ENCODE results near the gene ARID1B.

Gene ARID1B

GRCh38 chr6:156885562-156885961 lies 108.4 kb downstream of the ARID1B start:
- Histone ChIP-seq H4K20me1 (ENCODE audit: insufficient read depth, low read length) (peaks cover 87% of the 10 kb centered on the region), H3K9me3 (ENCODE audit: insufficient read depth, low read length, severe bottlenecking) (no peaks in the 10 kb centered on the region), H3K36me3 (ENCODE audit: insufficient read depth, low read length) (peaks cover 3% of the 10 kb centered on the region; the same call in 1 of the 2 replicates), H3K27me3 (ENCODE audit: insufficient read depth, low read length, poor library complexity) (no peaks in the 10 kb centered on the region), H3K4me3 (ENCODE audit: low read depth in 1 of 2, low read length in 2 of 2) (no peak overlapping the region), H3K4me1 (ENCODE audit: insufficient read depth, low read length) (no peaks in the 10 kb centered on the region), H3K27ac (ENCODE audit: low read length) (no peak overlapping the region), H2AFZ (ENCODE audit: low read depth, low read length) (no peak overlapping the region), H3K9ac (ENCODE audit: low read depth, low read length) (no peak overlapping the region), H3K79me2 (ENCODE audit: insufficient read depth, low read length) (peaks cover 100% of the 10 kb centered on the region), H3K4me2 (ENCODE audit: insufficient read depth, low read length) (no peak overlapping the region)
- ATAC-seq (ENCODE audit: insufficient read depth, low read depth) (no peak), DNase-seq (no peak)
- no peak for TF ChIP-seq CTCF (IDR thresholded peaks at IDR 0.05; ENCODE audit: borderline replicate concordance, extremely low read depth, low read length, poor library complexity, severe bottlenecking)
- TF ChIP-seq EZH2 (IDR thresholded peaks at IDR 0.05; ENCODE audit: borderline replicate concordance, low read depth, low read length, severe bottlenecking): no peak

- ATAC-seq (ENCODE audit: insufficient read depth, low read depth) (no peak), DNase-seq (no peak)
- no peaks in the 10 kb centered on the region for H3K9me3 ChIP-seq (ENCODE audit: insufficient read depth, low read length, severe bottlenecking)
- no peaks in the 10 kb centered on the region for H3K4me1 ChIP-seq (ENCODE audit: insufficient read depth, low read length)
- H3K27me3 ChIP-seq (ENCODE audit: insufficient read depth, low read length, poor library complexity): no peaks in the 10 kb centered on the region
- TF ChIP-seq CTCF (IDR thresholded peaks at IDR 0.05; ENCODE audit: borderline replicate concordance, extremely low read depth, low read length, poor library complexity, severe bottlenecking): no peak
- TF ChIP-seq EZH2 (IDR thresholded peaks at IDR 0.05; ENCODE audit: borderline replicate concordance, low read depth, low read length, severe bottlenecking): no peak
- H3K4me2 ChIP-seq (ENCODE audit: insufficient read depth, low read length): no peak overlapping the region
- H4K20me1 ChIP-seq (ENCODE audit: insufficient read depth, low read length): peaks cover 86% of the 10 kb centered on the region
- peaks cover 100% of the 10 kb centered on the region for H3K79me2 ChIP-seq (ENCODE audit: insufficient read depth, low read length)
- H2AFZ ChIP-seq (ENCODE audit: low read depth, low read length): no peak overlapping the region
- H3K9ac ChIP-seq (ENCODE audit: low read depth, low read length): no peak overlapping the region
- no peak overlapping the region for H3K4me3 ChIP-seq (ENCODE audit: low read depth in 1 of 2, low read length in 2 of 2)
- H3K36me3 ChIP-seq (ENCODE audit: insufficient read depth, low read length): peaks cover 3% of the 10 kb centered on the region; the same call in 1 of the 2 replicates
- H3K27ac ChIP-seq (ENCODE audit: low read length): no peak overlapping the region
These were observed 109.2 kb downstream of the ARID1B start for GRCh38 chr6:156886409-156886808.

- Histone ChIP-seq H3K79me2 (ENCODE audit: insufficient read depth, low read length) (peaks cover 100% of the 10 kb centered on the region), H3K4me2 (ENCODE audit: insufficient read depth, low read length) (no peak overlapping the region), H3K27ac (ENCODE audit: low read length) (no peak overlapping the region), H3K9ac (ENCODE audit: low read depth, low read length) (no peak overlapping the region), H3K36me3 (ENCODE audit: insufficient read depth, low read length) (peaks cover 3% of the 10 kb centered on the region; the same call in 1 of the 2 replicates), H3K4me3 (ENCODE audit: low read depth in 1 of 2, low read length in 2 of 2) (no peak overlapping the region), H3K27me3 (ENCODE audit: insufficient read depth, low read length, poor library complexity) (no peaks in the 10 kb centered on the region), H4K20me1 (ENCODE audit: insufficient read depth, low read length) (peaks cover 77% of the 10 kb centered on the region), H2AFZ (ENCODE audit: low read depth, low read length) (no peak overlapping the region), H3K4me1 (ENCODE audit: insufficient read depth, low read length) (no peaks in the 10 kb centered on the region), H3K9me3 (ENCODE audit: insufficient read depth, low read length, severe bottlenecking) (no peaks in the 10 kb centered on the region)
- TF ChIP-seq EZH2 (IDR thresholded peaks at IDR 0.05; ENCODE audit: borderline replicate concordance, low read depth, low read length, severe bottlenecking): no peak
- TF ChIP-seq CTCF (IDR thresholded peaks at IDR 0.05; ENCODE audit: borderline replicate concordance, extremely low read depth, low read length, poor library complexity, severe bottlenecking): no peak
- DNase-seq: no peak
- no peak for ATAC-seq (ENCODE audit: insufficient read depth, low read depth)
These were observed 110.6 kb downstream of the ARID1B start for GRCh38 chr6:156887623-156888269.

Measured in DND-41 (cell line).